ENCODE measurements around the gene FLG. TPM values are rescaled to one million over a fixed set of nuclear protein-coding genes. Genes with fewer than 3 reads are reported as not detected.

The FLG gene
- total and polyA plus RNA-seq, 4 donors, result under 0.01 to 0.06 (median under 0.01) TPM; not detected in 1

GRCh38 chr1:152374451-152374850, 49.4 kb upstream of the FLG start:
- H3K27me3 ChIP-seq (ENCODE audit: control insufficient read depth in 4 of 4, insufficient read depth in 4 of 4, low read length in 3 of 4), result no peaks in the 10 kb centered on the region
- H3K4me3 ChIP-seq (ENCODE audit: low read depth in 1 of 3, low read length in 3 of 3), result no peak overlapping the region
- H3K9ac ChIP-seq (ENCODE audit: low read depth in 1 of 2, low read length in 2 of 2), result no peak overlapping the region
- no peaks in the 10 kb centered on the region for H3K36me3 ChIP-seq (ENCODE audit: control insufficient read depth in 4 of 4, insufficient read depth in 3 of 4, low read depth in 1 of 4, low read length in 3 of 4)
- WGBS, result 83% methylated on average over 3 of the region's 3 CpGs
- no peaks in the 10 kb centered on the region for H3K4me1 ChIP-seq (ENCODE audit: control insufficient read depth in 4 of 4, insufficient read depth in 4 of 4, low read length in 3 of 4)
- DNase-seq (ENCODE audit: low spot score), result no peak
- no peak overlapping the region for H3K27ac ChIP-seq (ENCODE audit: low read depth in 1 of 2, low read length in 2 of 2)
- TF ChIP-seq FOXA1 (IDR thresholded peaks at IDR 0.05) (no peak), FOXA2 (IDR thresholded peaks at IDR 0.05) (no peak), RXRA (IDR thresholded peaks at IDR 0.05) (no peak), JUND (IDR thresholded peaks at IDR 0.05) (no peak), NR2F2 (IDR thresholded peaks at IDR 0.05) (no peak), MAX (IDR thresholded peaks at IDR 0.05) (no peak), RAD21 (IDR thresholded peaks at IDR 0.05) (no peak), EGR1 (IDR thresholded peaks at IDR 0.05; ENCODE audit: low read depth in 2 of 2) (no peak), GABPA (IDR thresholded peaks at IDR 0.05 in 1 of 2, conservative IDR thresholded peaks at IDR 0.05 in 1 of 2) (no peak), HNF4A (conservative IDR thresholded peaks at IDR 0.05) (no peak), ATF3 (IDR thresholded peaks at IDR 0.05) (no peak), REST (IDR thresholded peaks at IDR 0.05) (no peak)
- H3K9me3 ChIP-seq (ENCODE audit: control insufficient read depth in 4 of 4, low read length in 3 of 4), result no peaks in the 10 kb centered on the region

- Histone ChIP-seq H3K27ac (ENCODE audit: low read depth in 1 of 2, low read length in 2 of 2) (no peak overlapping the region), H3K27me3 (ENCODE audit: control insufficient read depth in 4 of 4, insufficient read depth in 4 of 4, low read length in 3 of 4) (no peaks in the 10 kb centered on the region), H3K9ac (ENCODE audit: low read depth in 1 of 2, low read length in 2 of 2) (no peak overlapping the region), H3K36me3 (ENCODE audit: control insufficient read depth in 4 of 4, insufficient read depth in 3 of 4, low read depth in 1 of 4, low read length in 3 of 4) (no peaks in the 10 kb centered on the region), H3K9me3 (ENCODE audit: control insufficient read depth in 4 of 4, low read length in 3 of 4) (peaks cover 0 to 8% (median under 1%) of the 10 kb centered on the region in 4 donors), H3K4me1 (ENCODE audit: control insufficient read depth in 4 of 4, insufficient read depth in 4 of 4, low read length in 3 of 4) (no peaks in the 10 kb centered on the region), H3K4me3 (ENCODE audit: low read depth in 1 of 3, low read length in 3 of 3) (no peak overlapping the region)
- WGBS, result 81% methylated on average over 1 of the region's 1 CpG
- no peak for DNase-seq (ENCODE audit: low spot score)
- TF ChIP-seq RXRA (IDR thresholded peaks at IDR 0.05), result no peak
- no peak for TF ChIP-seq EGR1 (IDR thresholded peaks at IDR 0.05; ENCODE audit: low read depth in 2 of 2)
- no peak for TF ChIP-seq YY1 (IDR thresholded peaks at IDR 0.05)
- TF ChIP-seq FOXA2 (IDR thresholded peaks at IDR 0.05), result no peak
Observed at GRCh38 chr1:152372672-152373071, 47.6 kb upstream of the FLG start.

- no peaks in the 10 kb centered on the region for H3K27me3 ChIP-seq (ENCODE audit: control insufficient read depth in 4 of 4, insufficient read depth in 4 of 4, low read length in 3 of 4)
- no peak overlapping the region for H3K27ac ChIP-seq (ENCODE audit: low read depth in 1 of 2, low read length in 2 of 2)
- 48% methylated on average over 1 of the region's 1 CpG for WGBS
- no peak for TF ChIP-seq SP1 (IDR thresholded peaks at IDR 0.05)
- TF ChIP-seq MAX (IDR thresholded peaks at IDR 0.05), result no peak
- TF ChIP-seq RAD21 (IDR thresholded peaks at IDR 0.05), result no peak
- TF ChIP-seq HNF4G (IDR thresholded peaks at IDR 0.05), result no peak
- no peak for TF ChIP-seq ZBTB33 (IDR thresholded peaks at IDR 0.05)
- no peak for TF ChIP-seq RXRA (IDR thresholded peaks at IDR 0.05)
- TF ChIP-seq ATF3 (IDR thresholded peaks at IDR 0.05), result no peak
- TF ChIP-seq HNF4A (conservative IDR thresholded peaks at IDR 0.05), result no peak
- TF ChIP-seq YY1 (IDR thresholded peaks at IDR 0.05), result no peak
- no peak for TF ChIP-seq CTCF (IDR thresholded peaks at IDR 0.05; ENCODE audit: low read depth, low read length, missing input control)
- TF ChIP-seq JUND (IDR thresholded peaks at IDR 0.05), result no peak
- no peak for TF ChIP-seq EGR1 (IDR thresholded peaks at IDR 0.05; ENCODE audit: low read depth in 2 of 2)
- no peak overlapping the region for H3K9ac ChIP-seq (ENCODE audit: low read depth in 1 of 2, low read length in 2 of 2)
- H3K36me3 ChIP-seq (ENCODE audit: control insufficient read depth in 4 of 4, insufficient read depth in 3 of 4, low read depth in 1 of 4, low read length in 3 of 4), result no peaks in the 10 kb centered on the region
- H3K9me3 ChIP-seq (ENCODE audit: control insufficient read depth in 4 of 4, low read length in 3 of 4), result peaks cover 0 to 8% (median under 1%) of the 10 kb centered on the region in 4 donors
- DNase-seq (ENCODE audit: low spot score), result no peak
- no peaks in the 10 kb centered on the region for H3K4me1 ChIP-seq (ENCODE audit: control insufficient read depth in 4 of 4, insufficient read depth in 4 of 4, low read length in 3 of 4)
- H3K4me3 ChIP-seq (ENCODE audit: low read depth in 1 of 3, low read length in 3 of 3), result no peak overlapping the region
Observed at GRCh38 chr1:152367436-152367835, 42.4 kb upstream of the FLG start.

Data from liver (tissue), 9 donors.